Measurements from ENCODE around the gene MST1R. TPM values are rescaled to one million over a fixed set of nuclear protein-coding genes. Genes with fewer than 3 reads are reported as not detected.

The MST1R gene
- polyA plus RNA-seq, 1 donor from 2014 or later, result 4.2 TPM

GRCh38 chr3:49844464-49845183 is 59.0 kb downstream of the MST1R start:
- Histone ChIP-seq H3K27ac (ENCODE audit: low read length) (no peak overlapping the region), H3K9me2 (ENCODE audit: insufficient read depth, low read length) (no peaks in the 10 kb centered on the region), H4K20me1 (ENCODE audit: insufficient read depth) (no peaks in the 10 kb centered on the region), H3K4me2 (ENCODE audit: low read length) (no peak overlapping the region), H3K27me3 (ENCODE audit: insufficient read depth, low read depth, low read length) (no peaks in the 10 kb centered on the region), H2AFZ (ENCODE audit: low read depth, low read length) (no peak overlapping the region), H3K36me3 (ENCODE audit: insufficient read depth, low read length) (no peaks in the 10 kb centered on the region), H3K4me3 (ENCODE audit: low read length) (no peak overlapping the region), H3K79me2 (replicated peaks; ENCODE audit: insufficient read depth, low read length) (no peaks in the 10 kb centered on the region), H3K9ac (ENCODE audit: low read length) (no peak overlapping the region), H3F3A (ENCODE audit: insufficient read depth, low read length, poor library complexity, severe bottlenecking) (no peaks in the 10 kb centered on the region), H3K9me3 (ENCODE audit: low read length) (no peaks in the 10 kb centered on the region)
- no peak for TF ChIP-seq TAF1 (IDR thresholded peaks at IDR 0.05; ENCODE audit: low read depth)
- no peak for TF ChIP-seq SMC3 (conservative IDR thresholded peaks at IDR 0.05; ENCODE audit: poor library complexity)
- TF ChIP-seq RAD21 (conservative IDR thresholded peaks at IDR 0.05), result no peak
- no peak for TF ChIP-seq CTCF (IDR thresholded peaks at IDR 0.05; ENCODE audit: poor library complexity, severe bottlenecking)
- TF ChIP-seq POLR2AphosphoS5 (IDR thresholded peaks at IDR 0.05), result no peak
- no peak for TF ChIP-seq EZH2 (IDR thresholded peaks at IDR 0.05; ENCODE audit: borderline replicate concordance, insufficient read depth, low read length, poor library complexity, severe bottlenecking)
- TF ChIP-seq EP300 (conservative IDR thresholded peaks at IDR 0.05; ENCODE audit: poor library complexity, severe bottlenecking), result no peak
- no peak for TF ChIP-seq REST (IDR thresholded peaks at IDR 0.05; ENCODE audit: borderline replicate concordance)
- TF ChIP-seq MXI1 (conservative IDR thresholded peaks at IDR 0.05; ENCODE audit: poor library complexity, severe bottlenecking), result no peak

GRCh38 chr3:49842843-49843517 is 60.7 kb downstream of the MST1R start:
- no peaks in the 10 kb centered on the region for H3K9me2 ChIP-seq (ENCODE audit: insufficient read depth, low read length)
- no peaks in the 10 kb centered on the region for H3K79me2 ChIP-seq (replicated peaks; ENCODE audit: insufficient read depth, low read length)
- TF ChIP-seq SMC3 (conservative IDR thresholded peaks at IDR 0.05; ENCODE audit: poor library complexity) (no peak), RAD21 (conservative IDR thresholded peaks at IDR 0.05) (no peak), EP300 (conservative IDR thresholded peaks at IDR 0.05; ENCODE audit: poor library complexity, severe bottlenecking) (no peak), EZH2 (IDR thresholded peaks at IDR 0.05; ENCODE audit: borderline replicate concordance, insufficient read depth, low read length, poor library complexity, severe bottlenecking) (no peak), TAF1 (IDR thresholded peaks at IDR 0.05; ENCODE audit: low read depth) (no peak), CTCF (IDR thresholded peaks at IDR 0.05; ENCODE audit: poor library complexity, severe bottlenecking) (no peak), POLR2AphosphoS5 (IDR thresholded peaks at IDR 0.05) (no peak), MXI1 (conservative IDR thresholded peaks at IDR 0.05; ENCODE audit: poor library complexity, severe bottlenecking) (no peak), REST (IDR thresholded peaks at IDR 0.05; ENCODE audit: borderline replicate concordance) (no peak)
- H3K36me3 ChIP-seq (ENCODE audit: insufficient read depth, low read length), result no peaks in the 10 kb centered on the region
- H2AFZ ChIP-seq (ENCODE audit: low read depth, low read length), result no peak overlapping the region
- no peak overlapping the region for H3K9ac ChIP-seq (ENCODE audit: low read length)
- no peaks in the 10 kb centered on the region for H3K9me3 ChIP-seq (ENCODE audit: low read length)
- no peak overlapping the region for H3K27ac ChIP-seq (ENCODE audit: low read length)
- H3K4me2 ChIP-seq (ENCODE audit: low read length), result no peak overlapping the region
- H3K27me3 ChIP-seq (ENCODE audit: insufficient read depth, low read depth, low read length), result no peaks in the 10 kb centered on the region
- no peaks in the 10 kb centered on the region for H4K20me1 ChIP-seq (ENCODE audit: insufficient read depth)
- no peaks in the 10 kb centered on the region for H3F3A ChIP-seq (ENCODE audit: insufficient read depth, low read length, poor library complexity, severe bottlenecking)
- no peak overlapping the region for H3K4me3 ChIP-seq (ENCODE audit: low read length)
